ENCODE measurements around the gene MDN1. TPM values are rescaled to one million over a fixed set of nuclear protein-coding genes. Genes with fewer than 3 reads are reported as not detected.

The MDN1 gene
- total and polyA plus RNA-seq, 8 donors = 24.6 to 42.2 (median 39.7) TPM

GRCh38 chr6:89678531-89678930 is 141.1 kb downstream of the MDN1 start:
- H3K9me3 ChIP-seq = no peaks in the 10 kb centered on the region
- intact Hi-C loops (cut with DNase I) = no loop called here
- peaks cover 0 to 97% of the 10 kb centered on the region in 2 donors for H3K36me3 ChIP-seq
- H3K4me3 ChIP-seq = no peak overlapping the region
- no peak for ATAC-seq
- DNase-seq = no peak
- no peaks in the 10 kb centered on the region for H3K4me1 ChIP-seq
- no peak for TF ChIP-seq CTCF (IDR thresholded peaks at IDR 0.05)
- H3K27me3 ChIP-seq = no peaks in the 10 kb centered on the region
- H3K27ac ChIP-seq = no peak overlapping the region

GRCh38 chr6:89675949-89676748 is 143.4 kb downstream of the MDN1 start:
- no peak for ATAC-seq
- DNase-seq = peak in 1 of 4 donors; percentile 5
- no peak for TF ChIP-seq CTCF (IDR thresholded peaks at IDR 0.05)
- Histone ChIP-seq H3K4me1 (no peaks in the 10 kb centered on the region), H3K9me3 (no peaks in the 10 kb centered on the region), H3K27ac (no peak overlapping the region), H3K27me3 (no peaks in the 10 kb centered on the region), H3K4me3 (no peak overlapping the region), H3K36me3 (peaks cover 0 to 100% of the 10 kb centered on the region in 2 donors)
- intact Hi-C loops (cut with DNase I) = no loop called here

- H3K4me1 ChIP-seq = peaks cover 0 to 4% of the 10 kb centered on the region in 2 donors
- ATAC-seq (no peak), DNase-seq (no peak)
- intact Hi-C loops (cut with DNase I) = no loop called here
- peaks cover 0 to 94% of the 10 kb centered on the region in 2 donors for H3K36me3 ChIP-seq
- no peaks in the 10 kb centered on the region for H3K9me3 ChIP-seq
- H3K27ac ChIP-seq = no peak overlapping the region
- H3K4me3 ChIP-seq = no peak overlapping the region
- no peaks in the 10 kb centered on the region for H3K27me3 ChIP-seq
- no peak for TF ChIP-seq CTCF (IDR thresholded peaks at IDR 0.05)
Observed at GRCh38 chr6:89670935-89671565, 148.5 kb downstream of the MDN1 start.

- ATAC-seq = no peak
- Histone ChIP-seq H3K36me3 (peaks cover 0 to 94% of the 10 kb centered on the region in 2 donors), H3K4me3 (no peak overlapping the region), H3K27me3 (no peaks in the 10 kb centered on the region), H3K27ac (no peak overlapping the region), H3K4me1 (peaks cover 0 to 4% of the 10 kb centered on the region in 2 donors), H3K9me3 (no peaks in the 10 kb centered on the region)
- peak in 2 of 4 donors; percentile 16 to 19 for DNase-seq
- TF ChIP-seq CTCF (IDR thresholded peaks at IDR 0.05) = no peak
- intact Hi-C loops (cut with DNase I) = no loop called here
Observed at GRCh38 chr6:89669002-89669401, 150.6 kb downstream of the MDN1 start.

GRCh38 chr6:89667872-89668556 is 151.6 kb downstream of the MDN1 start:
- intact Hi-C loops (cut with DNase I) = no loop called here
- H3K27me3 ChIP-seq = no peaks in the 10 kb centered on the region
- no peak overlapping the region for H3K4me3 ChIP-seq
- H3K4me1 ChIP-seq = peaks cover 0 to 4% of the 10 kb centered on the region in 2 donors
- no peak for ATAC-seq
- H3K27ac ChIP-seq = no peak overlapping the region
- DNase-seq = peak in 1 of 4 donors; percentile 8
- H3K36me3 ChIP-seq = peaks cover 0 to 94% of the 10 kb centered on the region in 2 donors
- TF ChIP-seq CTCF (IDR thresholded peaks at IDR 0.05) = no peak
- no peaks in the 10 kb centered on the region for H3K9me3 ChIP-seq
